ENCODE results near the gene ITPRID2. TPM values are rescaled to one million over a fixed set of nuclear protein-coding genes. Genes with fewer than 3 reads are reported as not detected.

ITPRID2 gene
- 100 to 1,000 TPM; 146 to 174 (median 171) TPM for polyA plus RNA-seq (ENCODE audit: insufficient read length in 3 of 3)
- long read RNA-seq, donor 1, full-length matches to known transcripts: 10 of 81 reads
- long read RNA-seq, donor 1, partial matches to known transcripts: 71 of 81 reads
- long read RNA-seq, donor 1, other reads (novel, unspliced or antisense): 0 of 81 reads
- long read RNA-seq, donor 2, full-length matches to known transcripts: 16 of 49 reads
- long read RNA-seq, donor 2, partial matches to known transcripts: 33 of 49 reads
- long read RNA-seq, donor 2, other reads (novel, unspliced or antisense): 0 of 49 reads
- long read RNA-seq, donor 3, full-length matches to known transcripts: 10 of 36 reads
- long read RNA-seq, donor 3, partial matches to known transcripts: 26 of 36 reads
- long read RNA-seq, donor 3, other reads (novel, unspliced or antisense): 0 of 36 reads
- long read RNA-seq, donor 4, full-length matches to known transcripts: 11 of 23 reads
- long read RNA-seq, donor 4, partial matches to known transcripts: 12 of 23 reads
- long read RNA-seq, donor 4, other reads (novel, unspliced or antisense): 0 of 23 reads
- long read RNA-seq, donor 5, full-length matches to known transcripts: 5 of 36 reads
- long read RNA-seq, donor 5, partial matches to known transcripts: 31 of 36 reads
- long read RNA-seq, donor 5, other reads (novel, unspliced or antisense): 0 of 36 reads
- long read RNA-seq, donor 6, full-length matches to known transcripts: 13 of 29 reads
- long read RNA-seq, donor 6, partial matches to known transcripts: 16 of 29 reads
- long read RNA-seq, donor 6, other reads (novel, unspliced or antisense): 0 of 29 reads
- long read RNA-seq, donor 7, full-length matches to known transcripts: 14 of 38 reads
- long read RNA-seq, donor 7, partial matches to known transcripts: 24 of 38 reads
- long read RNA-seq, donor 7, other reads (novel, unspliced or antisense): 0 of 38 reads
- long read RNA-seq, donor 8, full-length matches to known transcripts: 7 of 20 reads
- long read RNA-seq, donor 8, partial matches to known transcripts: 13 of 20 reads
- long read RNA-seq, donor 8, other reads (novel, unspliced or antisense): 0 of 20 reads
- long read RNA-seq, donor 9, full-length matches to known transcripts: 15 of 46 reads
- long read RNA-seq, donor 9, partial matches to known transcripts: 31 of 46 reads
- long read RNA-seq, donor 9, other reads (novel, unspliced or antisense): 0 of 46 reads
- long read RNA-seq, donor 10, full-length matches to known transcripts: 11 of 45 reads
- long read RNA-seq, donor 10, partial matches to known transcripts: 34 of 45 reads
- long read RNA-seq, donor 10, other reads (novel, unspliced or antisense): 0 of 45 reads
- long read RNA-seq, donor 11, full-length matches to known transcripts: 10 of 29 reads
- long read RNA-seq, donor 11, partial matches to known transcripts: 19 of 29 reads
- long read RNA-seq, donor 11, other reads (novel, unspliced or antisense): 0 of 29 reads
- long read RNA-seq, donor 12, full-length matches to known transcripts: 12 of 47 reads
- long read RNA-seq, donor 12, partial matches to known transcripts: 35 of 47 reads
- long read RNA-seq, donor 12, other reads (novel, unspliced or antisense): 0 of 47 reads
- long read RNA-seq, donor 13, full-length matches to known transcripts: 6 of 76 reads
- long read RNA-seq, donor 13, partial matches to known transcripts: 70 of 76 reads
- long read RNA-seq, donor 13, other reads (novel, unspliced or antisense): 0 of 76 reads
- long read RNA-seq, donor 14: 0 reads
- long read RNA-seq, donor 15, full-length matches to known transcripts: 14 of 52 reads
- long read RNA-seq, donor 15, partial matches to known transcripts: 38 of 52 reads
- long read RNA-seq, donor 15, other reads (novel, unspliced or antisense): 0 of 52 reads
- long read RNA-seq, donor 16, full-length matches to known transcripts: 6 of 51 reads
- long read RNA-seq, donor 16, partial matches to known transcripts: 45 of 51 reads
- long read RNA-seq, donor 16, other reads (novel, unspliced or antisense): 0 of 51 reads

GRCh38 chr2:181891258-181891965, at the start of gene ITPRID2:
TSS of gene ITPRID2 (plus strand) at chr2:181891730. CDS start at chr2:181892067, 337 bp downstream.
- peak; percentile 89 for DNase-seq

GRCh38 chr2:181844551-181845290, 46.8 kb upstream of the ITPRID2 start:
- no peak for DNase-seq

DNA sequence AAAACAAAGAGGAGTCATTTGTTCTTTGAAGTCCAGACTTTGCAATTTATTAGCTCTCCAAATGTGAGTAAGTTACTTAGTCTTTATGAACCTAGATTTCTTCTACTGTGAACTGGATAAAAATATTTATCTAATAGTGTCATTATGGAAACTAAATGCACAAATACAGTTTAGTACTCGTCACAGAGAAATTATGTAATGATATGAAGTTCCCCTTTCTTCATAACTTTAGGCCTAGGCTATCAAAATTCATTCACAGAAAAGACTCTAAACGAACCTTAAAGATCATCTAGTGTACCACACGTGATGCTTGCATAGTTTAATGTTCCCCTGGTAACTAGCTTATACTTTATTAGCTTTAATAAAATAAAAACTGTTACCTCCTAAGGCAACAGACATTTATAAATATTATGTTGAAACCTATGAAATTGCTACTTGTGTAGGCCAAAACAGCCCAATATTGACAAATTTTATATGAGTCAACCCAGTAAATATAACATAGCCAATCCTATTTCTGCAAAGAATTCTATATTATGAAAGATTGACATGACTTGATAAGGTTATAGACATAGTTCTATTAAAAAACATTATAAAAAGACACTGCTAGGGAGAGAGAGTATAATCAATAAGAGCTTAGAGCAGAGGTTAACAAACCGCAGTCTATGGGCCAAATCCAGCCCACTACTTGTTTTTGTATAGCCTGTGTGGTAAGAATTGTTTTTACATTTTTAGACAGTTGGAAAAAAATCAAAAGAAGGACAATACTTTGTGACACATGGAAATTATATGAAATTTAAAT, 44.9 kb upstream of the ITPRID2 start:
- DNase-seq: no peak

DNA sequence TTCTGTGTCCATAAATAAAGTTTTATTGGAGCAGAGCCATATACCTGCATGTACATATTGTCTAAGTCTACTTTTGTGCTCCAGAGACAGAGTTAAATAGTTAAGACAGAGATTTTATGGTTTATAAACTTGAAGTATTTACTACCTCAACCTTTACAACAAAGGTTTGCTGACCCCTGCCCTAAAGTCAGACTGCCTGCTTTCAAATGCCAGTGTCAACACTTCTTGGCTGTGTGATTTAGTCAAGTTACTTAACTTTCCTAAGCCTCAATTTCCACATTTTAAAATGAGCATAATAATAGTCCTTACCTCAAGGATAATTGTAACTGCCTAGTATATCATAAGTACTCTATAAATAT, 44.4 kb upstream of the ITPRID2 start:
- DNase-seq: no peak

DNA sequence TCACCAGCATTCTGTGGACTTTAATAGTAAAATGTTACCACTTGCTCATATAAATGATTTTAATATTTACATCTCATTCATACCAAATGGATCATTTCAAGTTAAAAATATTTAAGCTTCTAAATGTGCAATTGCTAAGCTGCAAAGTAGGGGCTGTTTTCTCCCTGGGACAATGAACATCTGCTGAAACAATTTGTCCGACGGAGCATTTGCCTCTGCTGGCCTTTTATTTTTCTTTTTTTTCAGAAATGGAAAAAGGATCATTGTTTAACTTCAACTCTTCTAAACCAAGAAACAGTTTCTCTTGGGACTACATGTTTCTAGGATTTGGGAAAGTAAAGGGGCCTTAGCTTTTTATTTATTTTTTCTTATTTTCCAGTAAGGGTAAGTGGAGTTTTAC, 43.8 kb upstream of the ITPRID2 start:
- peak; percentile 41 for DNase-seq

DNA sequence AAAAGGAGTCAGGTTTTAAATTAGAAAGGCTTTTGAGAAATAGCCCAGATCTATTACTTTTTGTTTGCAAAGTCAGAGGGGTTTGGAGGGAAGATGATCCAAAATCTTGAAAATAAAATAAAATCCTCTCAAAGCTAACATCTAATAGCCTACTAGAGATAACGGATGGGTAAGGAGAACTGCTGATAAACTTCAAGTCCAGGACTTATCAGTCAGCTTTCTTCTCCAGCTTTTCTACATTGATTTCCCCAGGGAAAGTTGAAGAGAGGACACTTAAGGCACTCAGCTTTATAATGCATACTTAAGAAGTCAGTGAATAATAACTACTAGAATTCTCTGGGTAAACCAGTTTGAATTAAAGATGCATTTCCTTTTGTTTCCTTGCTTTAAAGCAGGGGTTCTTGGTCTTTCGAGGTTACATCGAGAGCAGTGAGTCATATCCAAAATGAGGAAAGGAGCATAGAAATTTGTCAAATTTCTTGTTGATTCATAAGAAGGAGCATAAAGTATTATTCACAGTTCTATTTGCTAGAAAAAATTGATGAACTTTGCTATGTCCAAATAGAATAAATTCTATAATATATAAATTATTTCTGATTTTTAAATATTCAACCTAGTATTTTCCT, 43.2 kb upstream of the ITPRID2 start:
- no peak for DNase-seq

- DNase-seq: no peak
Measured at GRCh38 chr2:181849601-181850000, 41.9 kb upstream of the ITPRID2 start.

DNA sequence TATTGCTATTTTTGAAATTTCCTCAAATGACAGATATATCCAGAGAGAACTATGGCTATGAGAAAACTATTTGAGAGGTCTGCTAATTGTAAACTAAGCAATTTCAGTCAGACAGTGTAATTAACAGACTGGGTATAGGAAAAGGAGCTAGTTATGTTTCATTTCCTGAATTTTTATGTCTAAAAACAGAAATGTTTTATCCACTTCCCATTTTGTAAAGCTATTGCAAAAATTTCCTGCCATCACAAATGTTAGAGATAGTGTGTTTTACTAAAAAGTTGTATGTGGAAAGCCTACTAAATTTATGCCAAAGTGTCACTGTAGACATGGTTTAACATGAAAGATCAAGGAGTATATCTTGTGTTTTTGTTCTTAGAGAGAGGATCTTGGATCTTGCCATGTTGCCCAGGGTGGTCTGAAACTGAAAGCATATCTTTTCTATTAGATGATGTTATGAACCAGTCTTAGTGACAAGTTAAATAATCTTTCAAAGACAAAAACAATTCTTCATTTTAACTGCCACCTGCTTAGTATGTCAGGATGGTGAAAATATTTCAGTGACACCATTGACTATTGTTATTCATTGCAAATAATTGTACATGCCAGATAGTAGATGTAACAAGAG, 40.5 kb upstream of the ITPRID2 start:
- DNase-seq: no peak

DNA sequence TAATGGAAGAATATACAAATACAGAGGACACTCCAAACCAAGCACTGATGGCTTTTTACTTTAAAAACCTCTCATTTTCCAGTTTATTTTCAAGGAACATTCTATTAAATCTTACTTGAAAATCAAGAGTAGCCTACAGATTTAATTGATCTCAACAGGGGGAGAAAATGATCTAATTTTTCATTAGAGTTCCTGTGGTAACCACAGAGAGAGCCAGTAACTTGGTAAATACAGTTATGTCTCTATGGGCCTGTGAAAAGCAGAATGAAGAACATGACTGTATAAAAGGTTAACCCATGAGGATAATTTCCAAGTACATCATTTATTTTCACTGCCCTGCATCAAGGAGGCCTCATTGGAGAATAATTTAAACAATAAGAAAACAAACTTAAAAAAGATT, 39.8 kb upstream of the ITPRID2 start:
- DNase-seq: no peak

- peak; percentile 38 for DNase-seq
Measured at GRCh38 chr2:181853696-181854095, 37.8 kb upstream of the ITPRID2 start.

- no peak for DNase-seq
Measured at GRCh38 chr2:181857483-181857882, 34.0 kb upstream of the ITPRID2 start.

DNA sequence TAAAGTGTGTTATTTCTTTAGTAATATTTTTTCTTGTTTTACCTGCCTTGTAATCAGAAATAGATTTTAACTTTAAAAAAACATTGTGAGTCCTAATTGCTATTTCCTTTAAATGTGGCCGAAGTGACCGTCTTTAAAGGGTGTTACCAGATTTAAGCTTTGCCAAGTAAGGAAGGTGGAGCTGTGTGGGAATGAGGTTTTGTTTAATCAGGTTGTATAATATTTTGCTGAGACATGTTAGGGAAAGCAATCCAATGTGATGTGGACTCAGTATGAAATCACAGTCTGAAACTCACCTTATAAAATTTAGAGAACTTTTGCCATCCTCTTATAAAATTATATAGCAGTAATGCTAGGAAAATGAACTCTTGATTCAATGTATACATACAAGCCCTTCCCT, 32.9 kb upstream of the ITPRID2 start:
- no peak for DNase-seq

GRCh38 chr2:181859123-181859522, 32.4 kb upstream of the ITPRID2 start:
- no peak for DNase-seq

GRCh38 chr2:181859803-181860202, 31.7 kb upstream of the ITPRID2 start:
- DNase-seq: no peak

GRCh38 chr2:181861379-181861778, 30.2 kb upstream of the ITPRID2 start:
- DNase-seq: no peak

GRCh38 chr2:181862583-181863281, 28.8 kb upstream of the ITPRID2 start:
- DNase-seq: no peak

- DNase-seq: no peak
Measured at GRCh38 chr2:181872178-181872577, 19.4 kb upstream of the ITPRID2 start.
